Spinal cord (tissue), 10 donors: ENCODE results near the gene CPLANE1. TPM values are rescaled to one million over a fixed set of nuclear protein-coding genes. Genes with fewer than 3 reads are reported as not detected.
"Not testable (repeated sequence)": the region's sequence is repeated elsewhere in the genome, so short reads cannot be mapped to it uniquely, and the experiment has no call there.

Experiments used
- DNase-seq, 6 donors: peaks; one replicate each; pipeline versions ENCODE4 v3.0.0 to v3.0.0-alpha.2; 2013 to 2015; ENCODE audit warnings: low spot score in 6 of 6, low read depth in 4 of 6
- H3K27ac ChIP-seq: one replicate; pipeline ENCODE4 v1.5.1; 2013; ENCODE audit warnings: low read depth, low read length, control low read depth
- H3K27me3 ChIP-seq: one replicate; pipeline ENCODE4 v1.6.1; 2013; ENCODE audit warnings: low read length; ENCODE audit not compliant: control insufficient read depth, insufficient read depth
- H3K36me3 ChIP-seq: one replicate; pipeline ENCODE4 v1.6.1; 2013; ENCODE audit warnings: low read length; ENCODE audit not compliant: control insufficient read depth, insufficient read depth
- H3K4me1 ChIP-seq: one replicate; pipeline ENCODE4 v1.6.1; 2013; ENCODE audit warnings: low read length; ENCODE audit not compliant: control insufficient read depth, insufficient read depth
- H3K4me3 ChIP-seq: one replicate; pipeline ENCODE4 v1.5.1; 2013; ENCODE audit warnings: low read depth, low read length, control low read depth
- H3K9me3 ChIP-seq: one replicate; pipeline ENCODE4 v1.6.1; 2013; ENCODE audit warnings: low read length; ENCODE audit not compliant: control insufficient read depth, insufficient read depth
- WGBS: methylation state at CpG from one replicate; pipeline ENCODE4 v1.1.5; 2013; ENCODE audit warnings: missing lambda C conversion rate; ENCODE audit not compliant: insufficient coverage; 5-methylcytosine and 5-hydroxymethylcytosine counted together
- polyA plus RNA-seq, 2 donors: library from polyadenylated mRNA; unstranded; fragments of 120-200 nt; gene quantifications; one replicate each; pipeline ENCODE4 v1.2.1, GENCODE V29; 2013; ENCODE audit not compliant: insufficient read length in 2 of 2
- total RNA-seq, 2 donors: library from RNA; depleted of rRNA in 1 of 2; stranded (reverse); fragments of 120-200 nt in 1 of 2; fragments of >200 nt in 1 of 2; gene quantifications; one replicate each; pipeline versions ENCODE4 v1.2.3 to v1.2.4, GENCODE V29; 2013 to 2014
- donor health status: healthy.

CPLANE1 gene
- total and polyA plus RNA-seq, 4 donors: 35.4 to 72.8 (median 48.6) TPM

GRCh38 chr5:37086466-37087173, 162.6 kb downstream of the CPLANE1 start:
- DNase-seq: no peak
- H3K27me3 ChIP-seq: no peaks in the 10 kb centered on the region
- no peak overlapping the region for H3K4me3 ChIP-seq
- 63% methylated on average over 10 of the region's 12 CpGs for WGBS
- peaks cover 3% of the 10 kb centered on the region for H3K36me3 ChIP-seq
- H3K9me3 ChIP-seq: no peaks in the 10 kb centered on the region
- H3K4me1 ChIP-seq: no peaks in the 10 kb centered on the region
- no peak overlapping the region for H3K27ac ChIP-seq

GRCh38 chr5:37086026-37086425, 163.2 kb downstream of the CPLANE1 start:
- not testable (repeated sequence) for H3K27ac ChIP-seq, H3K4me3 ChIP-seq, H3K9me3 ChIP-seq, H3K27me3 ChIP-seq, H3K4me1 ChIP-seq, H3K36me3 ChIP-seq, DNase-seq
- WGBS: no CpG with 5 or more reads among the region's 1 CpG

GRCh38 chr5:37082977-37083376, 166.2 kb downstream of the CPLANE1 start:
- not testable (repeated sequence) for H3K27ac ChIP-seq

GRCh38 chr5:37080697-37081096, 168.5 kb downstream of the CPLANE1 start:
- no peak overlapping the region for H3K27ac ChIP-seq
- no peaks in the 10 kb centered on the region for H3K4me1 ChIP-seq
- H3K9me3 ChIP-seq: no peaks in the 10 kb centered on the region
- H3K4me3 ChIP-seq: no peak overlapping the region
- no peaks in the 10 kb centered on the region for H3K27me3 ChIP-seq
- DNase-seq: no peak
- no CpG with 5 or more reads among the region's 3 CpGs for WGBS
- H3K36me3 ChIP-seq: no peaks in the 10 kb centered on the region

More at GRCh38 chr5:37082977-37083376, 166.2 kb downstream of the CPLANE1 start:
- H3K9me3 ChIP-seq, H3K36me3 ChIP-seq, H3K4me1 ChIP-seq, H3K27me3 ChIP-seq, DNase-seq, H3K4me3 ChIP-seq: not testable (repeated sequence)
- WGBS: no CpG with 5 or more reads among the region's 2 CpGs

- no peaks in the 10 kb centered on the region for H3K27me3 ChIP-seq
- no CpG with 5 or more reads among the region's 1 CpG for WGBS
- H3K36me3 ChIP-seq: no peaks in the 10 kb centered on the region
- no peak overlapping the region for H3K4me3 ChIP-seq
- H3K27ac ChIP-seq: no peak overlapping the region
- no peaks in the 10 kb centered on the region for H3K4me1 ChIP-seq
- no peaks in the 10 kb centered on the region for H3K9me3 ChIP-seq
- no peak for DNase-seq
Observed at GRCh38 chr5:37077146-37077545, 172.0 kb downstream of the CPLANE1 start.

GRCh38 chr5:37075399-37075950, 173.7 kb downstream of the CPLANE1 start:
- no peak overlapping the region for H3K27ac ChIP-seq
- H3K36me3 ChIP-seq: no peaks in the 10 kb centered on the region
- DNase-seq: no peak
- H3K4me3 ChIP-seq: no peak overlapping the region
- H3K27me3 ChIP-seq: no peaks in the 10 kb centered on the region
- H3K4me1 ChIP-seq: no peaks in the 10 kb centered on the region
- 100% methylated on average over 1 of the region's 3 CpGs for WGBS
- H3K9me3 ChIP-seq: no peaks in the 10 kb centered on the region

GRCh38 chr5:37071901-37072581, 177.1 kb downstream of the CPLANE1 start:
- H3K9me3 ChIP-seq: no peaks in the 10 kb centered on the region
- H3K36me3 ChIP-seq: no peaks in the 10 kb centered on the region
- no peaks in the 10 kb centered on the region for H3K4me1 ChIP-seq
- DNase-seq: peak in 3 of 6 donors; percentile 4 to 32 (median 13)
- no peak overlapping the region for H3K4me3 ChIP-seq
- no peak overlapping the region for H3K27ac ChIP-seq
- no peaks in the 10 kb centered on the region for H3K27me3 ChIP-seq
- WGBS: 67% methylated on average over 1 of the region's 1 CpG

- Histone ChIP-seq H3K27ac (no peak overlapping the region), H3K4me3 (no peak overlapping the region)
- WGBS: no CpG with 5 or more reads among the region's 1 CpG
Observed at GRCh38 chr5:37071487-37071886, 177.7 kb downstream of the CPLANE1 start.

GRCh38 chr5:37064442-37064841, 184.7 kb downstream of the CPLANE1 start:
- Histone ChIP-seq H3K36me3 (peaks cover 30% of the 10 kb centered on the region), H3K4me1 (no peaks in the 10 kb centered on the region), H3K4me3 (no peak overlapping the region), H3K9me3 (no peaks in the 10 kb centered on the region), H3K27me3 (no peaks in the 10 kb centered on the region), H3K27ac (no peak overlapping the region)
- WGBS: 95% methylated on average over 7 of the region's 9 CpGs
- no peak for DNase-seq

More at GRCh38 chr5:37071487-37071886, 177.7 kb downstream of the CPLANE1 start:
- Histone ChIP-seq H3K27me3 (no peaks in the 10 kb centered on the region), H3K36me3 (no peaks in the 10 kb centered on the region), H3K9me3 (no peaks in the 10 kb centered on the region), H3K4me1 (no peaks in the 10 kb centered on the region)
- DNase-seq: no peak
